Cardiac fibroblast (primary cell): ENCODE data around the gene CD81.

Experiments used
- DNase-seq, 2 donors: peaks; one replicate each; pipeline versions ENCODE4 v3.0.0 to v3.0.0-alpha.2; 2010; ENCODE audit warnings: low read depth in 2 of 2
- H3K4me3 ChIP-seq, 2 donors: replicated peaks in 1 of 2; 1 replicate in 1 of 2; 2 replicates in 1 of 2; pipeline ENCODE4 v1.5.1; 2011; ENCODE audit warnings: low read depth in 2 of 2, low read length in 2 of 2, mild to moderate bottlenecking in 2 of 2, moderate library complexity in 1 of 2
- CTCF ChIP-seq: IDR thresholded peaks from one replicate; pipeline ENCODE4 v1.5.1; 2011; ENCODE audit warnings: low read depth, mild to moderate bottlenecking, low read length, inconsistent platforms

CD81 gene

GRCh38 chr11:2388431-2389376, 11.6 kb downstream of the CD81 start:
- no peak for TF ChIP-seq CTCF
- DNase-seq = no peak
- no peak overlapping the region for H3K4me3 ChIP-seq

GRCh38 chr11:2389377-2390026, 12.4 kb downstream of the CD81 start:
- no peak overlapping the region for H3K4me3 ChIP-seq
- no peak for DNase-seq
- TF ChIP-seq CTCF = no peak

GRCh38 chr11:2390091-2390724, 13.1 kb downstream of the CD81 start:
- no peak for TF ChIP-seq CTCF
- no peak overlapping the region for H3K4me3 ChIP-seq
- DNase-seq = no peak

GRCh38 chr11:2390725-2391151, 13.6 kb downstream of the CD81 start:
- DNase-seq = peak; percentile 54 to 70
- no peak overlapping the region for H3K4me3 ChIP-seq
- TF ChIP-seq CTCF = no peak

- TF ChIP-seq CTCF = no peak
- H3K4me3 ChIP-seq = no peak overlapping the region
- DNase-seq = no peak
These were observed 14.3 kb downstream of the CD81 start for GRCh38 chr11:2391181-2391975.
